A549 treated with dexamethasone at 1 μM for 4 hours (cell line): ENCODE data around the gene RGR. TPM values are rescaled to one million over a fixed set of nuclear protein-coding genes. Genes with fewer than 3 reads are reported as not detected.

Source experiments
- total RNA-seq: library from RNA; stranded (reverse); fragments of 200-300 nt; extraction: Qiagen RNA extraction; gene quantifications from 5 replicates; pipeline ENCODE4 v1.2.3, GENCODE V29; 2022

Gene RGR, protein sequence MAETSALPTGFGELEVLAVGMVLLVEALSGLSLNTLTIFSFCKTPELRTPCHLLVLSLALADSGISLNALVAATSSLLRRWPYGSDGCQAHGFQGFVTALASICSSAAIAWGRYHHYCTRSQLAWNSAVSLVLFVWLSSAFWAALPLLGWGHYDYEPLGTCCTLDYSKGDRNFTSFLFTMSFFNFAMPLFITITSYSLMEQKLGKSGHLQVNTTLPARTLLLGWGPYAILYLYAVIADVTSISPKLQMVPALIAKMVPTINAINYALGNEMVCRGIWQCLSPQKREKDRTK
- not detected in 5 replicates for total RNA-seq

GRCh38 chr10:84244651-84245270 lies at the start of gene RGR:
Gene RGR, plus strand, starts transcription at chr10:84245053. Its CDS starts 38 bp downstream, at chr10:84245091.

DNA sequence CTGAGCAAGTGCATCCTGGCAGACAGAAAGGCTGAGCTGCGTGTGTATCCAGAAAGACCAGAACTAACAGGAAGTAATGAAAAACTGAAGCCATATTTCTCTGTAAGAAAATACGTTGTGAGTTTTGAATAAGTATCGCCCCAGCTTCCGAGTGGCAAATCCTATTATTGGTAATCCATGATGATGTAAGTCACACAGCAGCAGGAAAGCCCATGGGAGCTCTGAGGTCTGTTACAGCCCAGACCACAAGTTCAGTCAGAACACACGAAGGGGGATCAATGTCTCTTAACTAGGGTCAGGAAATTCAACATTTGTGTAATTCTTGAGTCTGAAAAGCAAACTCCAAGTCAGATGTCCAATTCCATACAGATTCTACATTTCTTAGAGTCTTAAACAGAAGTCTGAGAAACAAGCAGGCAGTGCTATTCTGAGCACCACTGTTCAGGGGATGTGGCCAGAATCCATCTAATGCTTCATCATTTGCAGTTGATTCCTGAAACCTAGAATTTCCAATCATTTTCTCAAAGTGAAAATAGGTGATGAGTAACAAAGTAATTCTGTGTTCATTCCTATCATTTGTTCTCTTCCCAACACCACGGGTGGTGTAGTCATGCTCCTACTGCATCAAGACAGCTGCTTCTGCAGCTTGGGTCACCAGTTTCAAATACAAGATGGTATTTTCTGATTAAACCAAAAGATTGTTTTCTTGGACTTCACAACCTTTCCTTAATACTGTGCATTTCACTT lies 19.3 kb upstream of the RGR start, which contains the start of gene LRIT2:
Gene LRIT2, minus strand, starts transcription at position 118 of the 747 bp plus-strand sequence. Its CDS starts 24 bp downstream, at position 94.

GRCh38 chr10:84241185-84241790 lies 3.6 kb upstream of the RGR start, which contains the start of gene LRIT1:
Gene LRIT1, minus strand, starts transcription at chr10:84241546. Its CDS starts 107 bp downstream, at chr10:84241439.

Other genes with a start within 250 kb of the RGR start
- gene GHITM, start 105.5 kb upstream of the RGR start, total RNA-seq: 189 to 206 TPM (median 196 TPM) in 5 replicates
- gene GPR15LG, start 71.3 kb upstream of the RGR start, total RNA-seq: 0.21 TPM in 1 of 5 replicates, not detected in the others
- 0.05 to 0.15 TPM (median 0.11 TPM) in 5 replicates for gene CDHR1, start 50.5 kb upstream of the RGR start, total RNA-seq
- gene LRIT2, start 19.5 kb upstream of the RGR start, total RNA-seq: not detected in 5 replicates
- not detected in 5 replicates for gene LRIT1, start 3.5 kb upstream of the RGR start, total RNA-seq
- 9.1 to 15.3 TPM (median 13.8 TPM) in 5 replicates for gene CCSER2, start 83.5 kb downstream of the RGR start, total RNA-seq